Stomach (tissue), 9 donors: ENCODE measurements around the gene CDC123. TPM values are rescaled to one million over a fixed set of nuclear protein-coding genes. Genes with fewer than 3 reads are reported as not detected.
A peak's percentile ranks its signal among the peaks of the same experiment; 100 is the strongest.

Experiments
- DNase-seq, 2 donors: peaks; one replicate each; pipeline versions ENCODE4 v3.0.0 to v3.0.0-alpha.2; 2013 to 2019
- H3K27ac ChIP-seq, 5 donors: fragments of 200-600 bp in 4 of 5; sonication (generic) in 4 of 5; one replicate each; pipeline ENCODE4 v1.5.1; 2013 to 2019; ENCODE audit warnings: mild to moderate bottlenecking in 1 of 5, moderate library complexity in 1 of 5
- H3K27me3 ChIP-seq, 3 donors: fragments of 200-600 bp; sonication (generic); one replicate each; pipeline ENCODE4 v1.5.1; 2017 to 2019; ENCODE audit warnings: mixed run types in 1 of 3
- H3K36me3 ChIP-seq, 4 donors: fragments of 200-600 bp; sonication (generic); 1 replicate in 3 of 4; 2 replicates in 1 of 4; pipeline ENCODE4 v1.5.1; 2016 to 2019
- H3K4me1 ChIP-seq, 4 donors: fragments of 200-600 bp; sonication (generic); one replicate each; pipeline ENCODE4 v1.5.1; 2016 to 2019
- H3K4me3 ChIP-seq, 4 donors: fragments of 200-600 bp; sonication (generic) in 3 of 4; one replicate each; pipeline ENCODE4 v1.5.1; 2016 to 2019; ENCODE audit warnings: mild to moderate bottlenecking in 1 of 4
- H3K9me3 ChIP-seq, 4 donors: fragments of 200-600 bp; sonication (generic); one replicate each; pipeline ENCODE4 v1.5.1; 2016 to 2019
- EP300 ChIP-seq: sonication (generic); formaldehyde crosslinking; IDR thresholded peaks from one replicate; pipeline ENCODE4 v1.6.1; 2017; ENCODE audit warnings: antibody characterized with exemption
- POLR2A ChIP-seq, 4 donors: fragments of 450-650 bp; IDR thresholded peaks; one replicate each; pipeline ENCODE4 v1.6.1; 2016; ENCODE audit warnings: antibody characterized with exemption in 4 of 4, control low read depth in 2 of 4, mild to moderate bottlenecking in 1 of 4, moderate library complexity in 1 of 4
- POLR2AphosphoS5 ChIP-seq, 3 donors: sonication (generic); formaldehyde crosslinking; IDR thresholded peaks; one replicate each; pipeline ENCODE4 v1.6.1; 2016; ENCODE audit warnings: antibody characterized with exemption in 3 of 3
- WGBS, 5 donors: extraction: QIAGEN DNeasy Blood & Tissue Kit in 3 of 5; methylation state at CpG; one replicate each; pipeline versions ENCODE4 v1.1.5 to v1.1.7; 2013 to 2018; 5-methylcytosine and 5-hydroxymethylcytosine counted together
- intact Hi-C: fragments of 100-400 bp; cut with DNase I; formaldehyde crosslinking; loops from one replicate; pipeline ENCODE4 v1.15.1; 2023; ENCODE audit warnings: low total_unique reads
- polyA plus RNA-seq, 3 donors: library from polyadenylated mRNA; stranded (reverse); fragments of 200-250 nt; gene quantifications; one replicate each; pipeline ENCODE4 v1.2.3, GENCODE V29; 2013
- total RNA-seq, 5 donors: library from RNA; depleted of rRNA; stranded (reverse); fragments of >200 nt; gene quantifications; one replicate each; pipeline versions ENCODE4 v1.1.0 to v1.2.3, GENCODE V29; 2014 to 2016
- TF ChIP-seq, protein P1 (sequence below), 7 experiments: fragments of 450-650 bp in 4 of 7; fragments of 200-600 bp in 3 of 7; sonication (generic) in 3 of 7; IDR thresholded peaks; one replicate each; pipeline ENCODE4 v1.5.1; 2016 to 2019; ENCODE audit warnings: antibody characterized with exemption in 7 of 7, control low read depth in 2 of 7, mild to moderate bottlenecking in 1 of 7
- donor health status: healthy with polysubstance abuse.
- donor health status: Bipolar disorder and iron deficiency.
- donor health status: healthy.

The CDC123 gene
- total and polyA plus RNA-seq, 8 donors, result 22.3 to 103 (median 40.6) TPM

DNA sequence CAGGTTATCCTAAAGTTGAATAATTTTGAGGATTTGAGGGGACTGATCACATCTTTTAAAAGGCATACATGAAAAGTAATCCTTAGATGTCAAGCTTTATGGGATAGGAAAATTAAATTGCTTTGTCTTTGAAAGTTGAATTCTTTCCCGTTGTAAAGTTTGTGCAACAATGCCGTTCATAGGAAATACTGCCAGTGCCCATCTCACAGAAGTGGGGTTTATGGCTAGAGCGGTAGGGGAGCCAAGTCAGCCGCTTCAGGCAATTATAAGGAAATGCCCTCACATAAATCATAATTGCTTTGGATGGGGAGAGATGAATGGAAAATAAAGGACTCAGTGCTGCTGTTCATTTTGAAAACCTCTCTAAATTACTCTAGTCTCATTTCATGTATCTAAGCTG, 18.1 kb downstream of the CDC123 start:
- Histone ChIP-seq H3K27me3 (no peaks in the 10 kb centered on the region), H3K36me3 (peaks cover 25 to 78% (median 70%) of the 10 kb centered on the region in 4 donors), H3K4me1 (peaks cover 0 to 17% (median 7%) of the 10 kb centered on the region in 4 donors), H3K27ac (peak overlapping the region in 3 of 5 donors; percentile 27 to 52 (median 46)), H3K9me3 (no peaks in the 10 kb centered on the region), H3K4me3 (no peak overlapping the region)
- intact Hi-C loops, result no loop called here
- no peak for DNase-seq
- WGBS, 5 donors, result 62 to 81% (median 78%) methylated on average over 4 of the region's 4 CpGs
- TF ChIP-seq POLR2AphosphoS5 (IDR thresholded peaks at IDR 0.05) (no peak), EP300 (no peak), POLR2A (IDR thresholded peaks at IDR 0.05) (no peak)
- TF ChIP-seq, protein P1, sequence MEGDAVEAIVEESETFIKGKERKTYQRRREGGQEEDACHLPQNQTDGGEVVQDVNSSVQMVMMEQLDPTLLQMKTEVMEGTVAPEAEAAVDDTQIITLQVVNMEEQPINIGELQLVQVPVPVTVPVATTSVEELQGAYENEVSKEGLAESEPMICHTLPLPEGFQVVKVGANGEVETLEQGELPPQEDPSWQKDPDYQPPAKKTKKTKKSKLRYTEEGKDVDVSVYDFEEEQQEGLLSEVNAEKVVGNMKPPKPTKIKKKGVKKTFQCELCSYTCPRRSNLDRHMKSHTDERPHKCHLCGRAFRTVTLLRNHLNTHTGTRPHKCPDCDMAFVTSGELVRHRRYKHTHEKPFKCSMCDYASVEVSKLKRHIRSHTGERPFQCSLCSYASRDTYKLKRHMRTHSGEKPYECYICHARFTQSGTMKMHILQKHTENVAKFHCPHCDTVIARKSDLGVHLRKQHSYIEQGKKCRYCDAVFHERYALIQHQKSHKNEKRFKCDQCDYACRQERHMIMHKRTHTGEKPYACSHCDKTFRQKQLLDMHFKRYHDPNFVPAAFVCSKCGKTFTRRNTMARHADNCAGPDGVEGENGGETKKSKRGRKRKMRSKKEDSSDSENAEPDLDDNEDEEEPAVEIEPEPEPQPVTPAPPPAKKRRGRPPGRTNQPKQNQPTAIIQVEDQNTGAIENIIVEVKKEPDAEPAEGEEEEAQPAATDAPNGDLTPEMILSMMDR (IDR thresholded peaks at IDR 0.05), result no peak

DNA sequence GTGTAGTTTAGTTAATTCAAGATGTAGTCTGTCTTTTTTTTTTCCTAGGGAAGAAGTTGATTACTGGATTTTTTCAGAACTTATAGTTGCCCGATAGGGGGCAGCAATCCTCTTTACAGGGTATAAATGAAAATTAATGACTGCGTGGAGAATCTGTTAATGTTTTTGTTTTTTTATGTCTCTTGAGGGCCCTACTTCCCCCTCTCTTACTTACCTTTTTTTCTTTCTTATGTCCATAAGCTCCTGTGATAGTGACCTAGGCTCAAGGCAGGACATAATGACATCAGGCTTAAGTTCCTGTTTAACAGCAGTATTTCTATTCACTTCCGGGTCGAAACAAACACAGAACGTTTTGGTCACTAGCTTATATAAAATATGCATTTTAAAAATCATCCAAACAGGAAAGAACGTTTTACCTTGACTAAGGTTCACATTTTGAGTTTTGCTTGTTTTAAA, 18.8 kb downstream of the CDC123 start:
- WGBS, 5 donors, result 24 to 43% (median 33%) methylated on average over 6 of the region's 6 CpGs
- peaks cover 0 to 18% (median 8%) of the 10 kb centered on the region in 4 donors for H3K4me1 ChIP-seq
- TF ChIP-seq, protein P1 (IDR thresholded peaks at IDR 0.05), result peak in 5 of 7 experiments; percentile 19 to 62 (median 40)
- TF ChIP-seq POLR2AphosphoS5 (IDR thresholded peaks at IDR 0.05), result no peak
- intact Hi-C loops, result no loop called here
- peak overlapping the region in 1 of 4 donors; percentile 4 for H3K4me3 ChIP-seq
- peak overlapping the region in 4 of 5 donors; percentile 5 to 52 (median 36) for H3K27ac ChIP-seq
- peaks cover 22 to 78% (median 70%) of the 10 kb centered on the region in 4 donors for H3K36me3 ChIP-seq
- peak in 1 of 2 donors; percentile 73 for DNase-seq
- H3K27me3 ChIP-seq, result no peaks in the 10 kb centered on the region
- H3K9me3 ChIP-seq, result no peaks in the 10 kb centered on the region

DNA sequence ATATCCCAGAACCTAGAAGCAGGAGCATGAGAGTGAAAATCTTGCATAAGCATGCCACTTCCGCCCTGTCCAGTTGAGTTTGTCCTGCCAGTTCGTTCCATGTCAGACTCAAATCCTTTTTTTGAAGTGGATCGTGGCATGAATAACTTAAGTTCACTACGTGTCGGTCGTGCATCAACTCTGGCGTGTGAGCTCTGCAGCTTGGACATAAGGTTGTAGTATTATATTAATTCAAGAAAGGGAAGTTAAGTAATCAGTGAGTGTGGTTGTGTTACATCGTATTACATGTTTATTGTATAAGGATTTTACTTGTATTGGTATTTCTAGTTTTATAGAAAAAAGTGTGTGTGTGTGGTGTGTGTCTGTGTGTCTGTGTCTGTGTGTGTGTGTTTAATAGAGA, 23.0 kb downstream of the CDC123 start:
- no peak overlapping the region for H3K27ac ChIP-seq
- peaks cover 11 to 75% (median 65%) of the 10 kb centered on the region in 4 donors for H3K36me3 ChIP-seq
- H3K9me3 ChIP-seq, result no peaks in the 10 kb centered on the region
- TF ChIP-seq POLR2A (IDR thresholded peaks at IDR 0.05), result no peak
- no peak for TF ChIP-seq POLR2AphosphoS5 (IDR thresholded peaks at IDR 0.05)
- TF ChIP-seq, protein P1 (IDR thresholded peaks at IDR 0.05), result no peak
- no peak for TF ChIP-seq EP300
- H3K4me3 ChIP-seq, result no peak overlapping the region
- no peaks in the 10 kb centered on the region for H3K27me3 ChIP-seq
- DNase-seq, result no peak
- WGBS, 5 donors, result 82 to 95% (median 91%) methylated on average over 8 of the region's 8 CpGs
- intact Hi-C loops, result no loop called here
- H3K4me1 ChIP-seq, result peaks cover 0 to 46% (median 19%) of the 10 kb centered on the region in 4 donors

DNA sequence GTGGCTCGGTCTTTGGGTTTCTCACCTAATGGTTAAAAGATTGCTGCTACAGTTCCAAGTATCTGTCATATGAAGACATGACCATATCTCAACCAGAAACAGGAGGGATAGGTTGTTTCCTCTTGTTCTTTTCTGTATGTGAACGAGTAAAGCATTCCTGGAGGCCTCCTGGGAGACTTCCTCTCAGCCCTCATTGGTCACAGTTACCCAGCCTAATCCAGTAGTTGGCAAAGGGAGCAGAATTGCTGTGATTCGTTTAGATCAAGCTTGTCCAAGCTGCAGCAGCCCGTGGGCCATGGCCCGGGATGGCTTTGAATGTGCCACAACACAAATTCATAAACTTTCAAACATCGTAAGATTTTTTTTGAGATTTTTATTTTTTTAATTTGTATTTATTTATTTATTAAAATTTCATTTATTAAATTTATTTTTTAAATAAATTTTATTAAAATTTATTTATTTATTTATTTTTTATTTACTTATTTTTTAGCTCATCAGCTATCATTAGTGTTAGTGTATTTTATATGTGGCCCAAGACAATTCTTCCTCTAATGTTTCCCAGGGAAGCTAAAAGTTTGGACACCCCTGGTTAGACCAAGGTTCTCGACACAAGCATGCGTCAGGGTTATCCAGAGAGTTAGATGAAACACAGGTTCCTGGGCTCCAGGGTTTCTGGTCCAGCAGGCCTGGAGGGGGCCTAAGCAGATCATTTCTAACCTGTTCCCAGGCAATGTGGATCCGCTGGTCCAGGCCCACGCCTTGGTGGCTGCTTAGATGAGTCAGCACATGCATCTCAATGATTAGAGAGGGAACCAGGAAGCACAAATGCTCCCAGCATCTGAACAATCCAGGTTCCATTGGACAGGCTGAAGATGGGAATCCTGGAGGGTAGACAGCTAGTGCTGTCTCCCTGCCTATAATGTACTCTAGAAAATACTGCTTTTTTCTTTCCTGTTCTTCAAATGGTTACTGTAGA, 25.6 kb downstream of the CDC123 start:
- H3K4me1 ChIP-seq, result peaks cover 0 to 44% (median 18%) of the 10 kb centered on the region in 4 donors
- H3K27me3 ChIP-seq, result no peaks in the 10 kb centered on the region
- intact Hi-C loops, result no loop called here
- DNase-seq, result no peak
- H3K4me3 ChIP-seq, result no peak overlapping the region
- H3K27ac ChIP-seq, result peak overlapping the region in 2 of 5 donors; percentile 20 to 60
- H3K36me3 ChIP-seq, result peaks cover 11 to 88% (median 76%) of the 10 kb centered on the region in 4 donors
- H3K9me3 ChIP-seq, result no peaks in the 10 kb centered on the region
- 77 to 95% (median 90%) methylated on average over 10 of the region's 10 CpGs for WGBS, 5 donors
- no peak for TF ChIP-seq POLR2AphosphoS5 (IDR thresholded peaks at IDR 0.05)
- no peak for TF ChIP-seq POLR2A (IDR thresholded peaks at IDR 0.05)
- no peak for TF ChIP-seq EP300
- TF ChIP-seq, protein P1 (IDR thresholded peaks at IDR 0.05), result no peak
